ENCODE measurements around the gene PRDM15.

DNA sequence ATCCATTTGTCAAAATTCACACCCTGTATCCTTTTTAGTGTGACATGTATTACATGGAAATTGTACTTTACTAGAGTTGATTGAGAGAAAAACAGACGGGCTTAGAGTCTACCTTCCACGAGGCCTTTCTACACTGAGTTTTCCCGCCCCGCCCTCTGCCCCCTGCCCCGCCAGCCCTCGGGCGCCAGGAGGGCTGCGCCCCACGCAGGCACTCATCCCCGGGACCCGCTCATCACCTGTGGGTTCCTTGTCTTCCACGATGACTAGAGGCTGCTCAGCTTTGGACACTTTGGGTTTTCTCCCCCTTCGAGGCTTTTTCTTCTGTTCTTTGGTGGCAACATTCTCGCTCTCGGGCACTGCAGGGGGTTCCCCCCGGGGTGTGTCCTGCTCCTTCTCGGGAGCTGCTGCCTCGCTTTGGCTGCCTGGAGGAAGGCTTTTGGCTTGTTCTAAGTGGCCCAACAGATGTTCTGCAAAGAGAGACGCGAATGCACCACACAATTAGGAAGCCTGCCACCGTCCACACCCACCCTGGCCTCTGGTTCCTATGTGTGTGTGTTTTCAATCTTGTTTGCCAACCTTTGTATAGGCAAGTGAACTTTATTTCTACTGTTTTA is 39.6 kb downstream of the PRDM15 start:
- TF ChIP-seq, protein P1, sequence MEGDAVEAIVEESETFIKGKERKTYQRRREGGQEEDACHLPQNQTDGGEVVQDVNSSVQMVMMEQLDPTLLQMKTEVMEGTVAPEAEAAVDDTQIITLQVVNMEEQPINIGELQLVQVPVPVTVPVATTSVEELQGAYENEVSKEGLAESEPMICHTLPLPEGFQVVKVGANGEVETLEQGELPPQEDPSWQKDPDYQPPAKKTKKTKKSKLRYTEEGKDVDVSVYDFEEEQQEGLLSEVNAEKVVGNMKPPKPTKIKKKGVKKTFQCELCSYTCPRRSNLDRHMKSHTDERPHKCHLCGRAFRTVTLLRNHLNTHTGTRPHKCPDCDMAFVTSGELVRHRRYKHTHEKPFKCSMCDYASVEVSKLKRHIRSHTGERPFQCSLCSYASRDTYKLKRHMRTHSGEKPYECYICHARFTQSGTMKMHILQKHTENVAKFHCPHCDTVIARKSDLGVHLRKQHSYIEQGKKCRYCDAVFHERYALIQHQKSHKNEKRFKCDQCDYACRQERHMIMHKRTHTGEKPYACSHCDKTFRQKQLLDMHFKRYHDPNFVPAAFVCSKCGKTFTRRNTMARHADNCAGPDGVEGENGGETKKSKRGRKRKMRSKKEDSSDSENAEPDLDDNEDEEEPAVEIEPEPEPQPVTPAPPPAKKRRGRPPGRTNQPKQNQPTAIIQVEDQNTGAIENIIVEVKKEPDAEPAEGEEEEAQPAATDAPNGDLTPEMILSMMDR (IDR thresholded peaks at IDR 0.05; ENCODE audit: extremely low read depth in 1 of 2, insufficient read depth in 1 of 2, low read depth in 1 of 2, low read length in 2 of 2), result no peak
- TF ChIP-seq POLR2A (IDR thresholded peaks at IDR 0.05; ENCODE audit: low read depth, low read length) (no peak), EZH2 (IDR thresholded peaks at IDR 0.05; ENCODE audit: borderline replicate concordance, low read depth, low read length, severe bottlenecking) (no peak), MYC (IDR thresholded peaks at IDR 0.05; ENCODE audit: low read depth, low read length) (no peak)
- TF ChIP-seq, protein P2, sequence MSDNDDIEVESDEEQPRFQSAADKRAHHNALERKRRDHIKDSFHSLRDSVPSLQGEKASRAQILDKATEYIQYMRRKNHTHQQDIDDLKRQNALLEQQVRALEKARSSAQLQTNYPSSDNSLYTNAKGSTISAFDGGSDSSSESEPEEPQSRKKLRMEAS (IDR thresholded peaks at IDR 0.05; ENCODE audit: insufficient read depth, insufficient read length), result no peak
